Activated CD8-positive, alpha-beta memory T cell treated with anti-CD3 and anti-CD28 coated beads, Interleukin-2, amount 10 ng/mL, durations not matched to agents 7 days and 5 days (primary cell): Measurements from ENCODE around the gene SON. TPM values are rescaled to one million over a fixed set of nuclear protein-coding genes. Genes with fewer than 3 reads are reported as not detected.
"Not testable (repeated sequence)": the region's sequence is repeated elsewhere in the genome, so short reads cannot be mapped to it uniquely, and the experiment has no call there.

Source experiments
- ATAC-seq: fragments of 150-1000 bp; cut with Tn5 transposase; one replicate; pipeline ENCODE4 v1.10.0; 2021; ENCODE audit warnings: moderate library complexity
- CTCF ChIA-PET: fragments of 350-600 bp; sonication (Branson Sonifier 250); formaldehyde crosslinking; loops from one replicate; lab custom pipeline; 2021; ENCODE audit warnings: antibody characterized with exemption; lab: Charles Lee
- DNase-seq: peaks from one replicate; pipeline ENCODE4 v3.0.0-alpha.2; 2020
- H3K27ac Mint-ChIP-seq: one replicate; pipeline ENCODE4 v1.8.0; 2021; ENCODE audit warnings: mild to moderate bottlenecking, mixed read lengths
- H3K27me3 Mint-ChIP-seq: one replicate; pipeline ENCODE4 v1.8.0; 2021; ENCODE audit warnings: mixed read lengths
- H3K36me3 Mint-ChIP-seq: one replicate; pipeline ENCODE4 v1.8.0; 2021; ENCODE audit warnings: mild to moderate bottlenecking, mixed read lengths
- H3K4me1 Mint-ChIP-seq: one replicate; pipeline ENCODE4 v1.8.0; 2021; ENCODE audit warnings: mixed read lengths
- H3K4me3 Mint-ChIP-seq: one replicate; pipeline ENCODE4 v1.8.0; 2021; ENCODE audit warnings: mild to moderate bottlenecking, moderate library complexity, mixed read lengths
- H3K9me3 Mint-ChIP-seq: one replicate; pipeline ENCODE4 v1.8.0; 2022; ENCODE audit warnings: low read depth, mixed read lengths
- total RNA-seq, 2 experiments: library from RNA; stranded (reverse); gene quantifications; one replicate each; pipeline ENCODE4 v1.2.3, GENCODE V29; 2021

Gene SON
- total RNA-seq, 2 experiments from 2014 or later = 279 to 363 TPM

DNA sequence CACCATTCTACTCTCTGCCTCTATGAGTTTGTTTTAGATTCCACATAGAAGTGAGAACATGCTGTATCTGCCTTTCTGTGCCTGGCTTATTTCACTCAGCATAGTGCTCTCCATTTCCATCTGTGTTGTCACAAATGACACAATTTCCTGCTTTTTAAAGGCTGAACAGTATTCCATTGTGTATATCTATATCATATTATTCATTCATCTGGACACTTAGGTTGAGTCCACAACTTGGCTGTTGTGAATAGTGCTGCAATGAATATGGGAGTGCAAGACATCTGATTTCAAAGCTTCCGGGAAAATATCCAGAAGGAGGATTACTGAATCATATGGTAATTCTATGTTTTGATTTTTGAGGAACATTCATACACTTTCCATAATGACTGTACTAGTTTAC is 65.7 kb downstream of the SON start:
- Mint-ChIP-seq H3K27me3 (no peaks in the 10 kb centered on the region), H3K27ac (no peak overlapping the region), H3K36me3 (peaks cover 4% of the 10 kb centered on the region), H3K9me3 (no peaks in the 10 kb centered on the region), H3K4me3 (no peak overlapping the region), H3K4me1 (peaks cover 3% of the 10 kb centered on the region)
- DNase-seq = no peak
- no peak for ATAC-seq
- CTCF ChIA-PET = interaction anchor here (1.1 to 1.3 kb wide), 2 partner anchors 10 to 129 kb away, joined by 3 read pairs; partner anchors contain the start of gene TMEM50B

DNA sequence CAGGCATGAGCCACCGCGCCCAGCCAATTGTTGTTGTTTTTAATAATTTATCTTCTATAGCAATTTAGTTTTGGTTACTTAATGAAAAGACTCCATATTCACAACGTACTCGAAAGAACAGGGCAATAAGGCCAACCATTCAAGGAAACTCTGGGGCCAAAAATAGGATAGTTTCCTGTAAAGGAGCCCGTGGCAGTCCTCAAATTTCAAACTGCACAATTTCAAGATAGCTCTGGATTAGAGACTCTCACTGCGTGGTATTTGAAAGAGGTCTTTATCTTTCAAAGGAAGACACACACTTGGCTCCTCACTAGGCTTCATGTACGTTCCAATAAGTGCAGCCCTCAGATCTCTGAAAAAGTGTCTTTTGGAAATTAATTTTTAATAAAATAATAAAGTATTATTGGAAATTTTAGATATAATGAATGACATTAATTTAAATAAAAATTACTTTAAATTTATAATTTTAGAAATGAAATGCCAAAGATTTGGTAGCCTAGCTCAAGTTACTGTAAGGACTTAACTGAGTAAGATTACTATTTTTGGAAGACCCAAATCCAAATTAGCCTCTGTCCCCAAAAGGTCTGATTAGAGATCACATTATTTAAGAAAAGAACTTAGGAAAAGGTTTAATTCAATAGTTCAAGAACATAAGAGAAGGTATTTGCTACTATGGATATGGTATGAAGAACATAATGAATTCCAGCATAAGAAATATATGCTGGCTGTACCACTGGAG is 68.3 kb downstream of the SON start:
- ATAC-seq (no peak), DNase-seq (no peak)
- H3K4me3 Mint-ChIP-seq = no peak overlapping the region
- peaks cover 6% of the 10 kb centered on the region for H3K36me3 Mint-ChIP-seq
- H3K27me3 Mint-ChIP-seq = no peaks in the 10 kb centered on the region
- CTCF ChIA-PET = no interaction called here
- H3K4me1 Mint-ChIP-seq = no peaks in the 10 kb centered on the region
- H3K9me3 Mint-ChIP-seq = no peaks in the 10 kb centered on the region
- no peak overlapping the region for H3K27ac Mint-ChIP-seq

DNA sequence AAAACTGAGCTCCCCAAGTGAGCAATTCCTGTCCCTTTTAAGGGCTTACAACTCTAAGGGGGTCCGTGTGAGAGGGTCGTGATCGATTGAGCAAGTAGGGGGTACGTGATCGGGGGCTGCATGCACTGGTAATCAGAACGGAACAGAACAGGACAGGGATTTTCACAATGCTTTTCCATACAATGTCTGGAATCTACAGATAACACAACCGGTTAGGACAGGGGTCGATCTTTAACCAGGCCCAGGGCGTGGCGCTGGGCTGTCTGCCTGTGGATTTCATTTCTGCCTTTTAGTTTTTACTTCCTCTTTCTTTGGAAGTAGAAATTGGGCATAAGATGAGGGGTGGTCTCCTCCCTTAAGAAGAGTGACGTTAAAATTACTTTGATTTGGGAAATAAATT is 74.7 kb downstream of the SON start:
- CTCF ChIA-PET, DNase-seq, ATAC-seq, H3K27ac Mint-ChIP-seq, H3K4me1 Mint-ChIP-seq, H3K27me3 Mint-ChIP-seq, H3K9me3 Mint-ChIP-seq, H3K4me3 Mint-ChIP-seq: not testable (repeated sequence)
- peaks cover 23% of the 10 kb centered on the region for H3K36me3 Mint-ChIP-seq

DNA sequence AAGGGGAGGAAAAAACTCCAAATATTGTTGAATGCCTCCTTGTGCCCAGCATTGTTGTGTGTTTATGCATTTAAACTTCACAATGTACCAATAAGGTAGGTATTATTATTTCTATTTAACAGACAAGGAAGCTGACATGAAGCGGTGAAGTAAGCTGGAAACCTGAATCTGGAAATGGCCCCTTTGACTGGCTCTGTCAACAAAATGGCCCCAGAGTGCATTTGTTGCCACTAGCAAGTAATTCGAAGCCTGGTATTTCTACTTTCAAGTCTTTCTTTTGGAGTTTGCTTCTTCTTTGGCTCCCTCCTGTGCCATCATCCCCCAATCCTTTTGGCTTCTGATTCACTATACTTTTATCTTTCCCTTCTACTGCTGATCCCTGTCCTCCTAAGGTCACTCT is 75.6 kb downstream of the SON start:
- ATAC-seq (no peak), DNase-seq (no peak)
- Mint-ChIP-seq H3K27me3 (no peaks in the 10 kb centered on the region), H3K4me1 (no peaks in the 10 kb centered on the region), H3K36me3 (peaks cover 24% of the 10 kb centered on the region), H3K9me3 (no peaks in the 10 kb centered on the region), H3K4me3 (no peak overlapping the region), H3K27ac (no peak overlapping the region)
- CTCF ChIA-PET = no interaction called here

DNA sequence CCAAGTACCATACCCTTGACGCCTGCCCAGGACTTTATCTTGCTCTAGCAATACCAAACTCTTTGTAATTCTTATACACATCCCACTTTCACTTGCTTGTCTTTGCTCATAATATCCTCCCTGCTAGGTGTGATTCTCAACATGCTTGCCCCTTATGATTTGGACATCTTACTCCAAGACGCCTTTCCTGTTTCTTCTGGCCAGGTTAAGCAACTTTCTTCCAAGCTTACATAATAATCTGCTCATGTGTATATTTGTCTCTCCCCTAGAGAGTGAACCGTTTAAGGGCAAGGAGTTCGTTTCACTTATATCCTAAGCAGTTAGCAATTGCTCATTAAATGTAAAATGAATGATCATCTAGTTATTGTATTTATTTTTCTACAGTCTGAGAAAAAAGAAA is 76.9 kb downstream of the SON start:
- CTCF ChIA-PET = interaction anchor here (1.2 kb wide), 1 partner anchor 14 kb away, joined by 6 read pairs; no protein-coding TSS in a partner anchor
- no peaks in the 10 kb centered on the region for H3K9me3 Mint-ChIP-seq
- ATAC-seq = no peak
- no peak for DNase-seq
- no peak overlapping the region for H3K27ac Mint-ChIP-seq
- H3K36me3 Mint-ChIP-seq = peaks cover 25% of the 10 kb centered on the region
- H3K4me3 Mint-ChIP-seq = no peak overlapping the region
- H3K27me3 Mint-ChIP-seq = no peaks in the 10 kb centered on the region
- no peaks in the 10 kb centered on the region for H3K4me1 Mint-ChIP-seq

DNA sequence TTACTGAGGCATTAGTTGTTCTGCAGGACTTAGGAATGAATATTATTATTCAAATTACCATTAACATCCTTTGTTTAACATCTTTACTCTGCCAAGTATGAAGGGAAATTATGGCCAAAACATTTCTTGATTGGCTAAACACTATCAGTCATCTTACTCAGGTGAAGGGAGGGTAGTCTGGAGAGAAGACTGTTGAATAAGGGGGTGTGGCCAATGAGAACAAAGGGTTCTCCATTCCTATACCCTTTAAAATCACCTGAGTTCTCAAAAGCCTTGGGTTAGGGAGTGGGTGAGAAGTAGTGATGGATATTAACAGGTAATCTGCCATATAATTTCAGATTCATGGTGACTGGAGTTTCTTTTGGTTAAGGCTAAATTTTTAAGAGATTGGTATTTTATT is 79.4 kb downstream of the SON start:
- Mint-ChIP-seq H3K27me3 (no peaks in the 10 kb centered on the region), H3K9me3 (no peaks in the 10 kb centered on the region), H3K36me3 (peaks cover 26% of the 10 kb centered on the region), H3K4me3 (no peak overlapping the region), H3K4me1 (no peaks in the 10 kb centered on the region), H3K27ac (no peak overlapping the region)
- CTCF ChIA-PET = no interaction called here
- no peak for DNase-seq
- no peak for ATAC-seq

DNA sequence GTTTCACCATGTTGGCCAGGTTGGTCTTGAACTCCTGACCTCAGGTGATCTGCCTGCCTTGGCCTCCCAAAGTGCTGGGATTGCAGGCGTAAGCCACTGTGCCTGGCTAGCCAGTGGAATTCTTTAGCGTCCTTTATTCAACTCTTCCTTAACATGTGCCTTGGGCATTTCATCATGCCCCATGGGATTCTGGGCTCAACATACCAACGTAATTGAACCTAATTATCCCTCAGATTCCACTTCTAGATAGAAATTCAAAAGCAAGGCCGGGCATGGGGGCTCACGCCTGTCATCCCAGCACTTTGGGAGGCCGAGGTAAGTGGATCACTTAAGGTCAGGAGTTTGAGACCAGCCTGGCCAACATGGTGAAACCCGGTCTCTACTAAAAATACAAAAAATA is 83.3 kb downstream of the SON start:
- H3K4me3 Mint-ChIP-seq, H3K27me3 Mint-ChIP-seq, DNase-seq, H3K4me1 Mint-ChIP-seq, ATAC-seq, H3K27ac Mint-ChIP-seq, H3K9me3 Mint-ChIP-seq: not testable (repeated sequence)
- peaks cover 26% of the 10 kb centered on the region for H3K36me3 Mint-ChIP-seq
- CTCF ChIA-PET = interaction anchor here (0.9 kb wide), 1 partner anchor 20 kb away, joined by 4 read pairs; no protein-coding TSS in a partner anchor

Other genes with a start within 250 kb of the SON start
- 10 to 100 TPM; 26.2 to 30.8 TPM for gene IFNAR1, start 218.1 kb upstream of the SON start, total RNA-seq
- under 1 TPM; 0.30 to 0.96 TPM for gene IFNGR2, start 139.6 kb upstream of the SON start, total RNA-seq
- gene TMEM50B, start 63.1 kb upstream of the SON start, total RNA-seq = 10 to 100 TPM; 23.6 to 32.7 TPM
- under 1 TPM; 0.53 to 0.75 TPM for gene DNAJC28, start 51.3 kb upstream of the SON start, total RNA-seq
- 100 to 1,000 TPM; 135 to 189 TPM for gene GART, start 921 bp upstream of the SON start, total RNA-seq
- gene DONSON, start 45.6 kb downstream of the SON start, total RNA-seq = 10 to 100 TPM; 41.6 to 46.3 TPM
- 10 to 100 TPM; 28.2 to 36.8 TPM for gene CRYZL1, start 98.7 kb downstream of the SON start, total RNA-seq
- gene ITSN1, start 99.5 kb downstream of the SON start, total RNA-seq = 1 to 10 TPM; 2.0 to 3.9 TPM